GM18907 (cell line): ENCODE data around the gene CRYGA.
"Not testable (repeated sequence)": the region's sequence is repeated elsewhere in the genome, so short reads cannot be mapped to it uniquely, and the experiment has no call there.

ENCODE experiments used
- ATAC-seq: cut with Tn5 transposase; IDR thresholded peaks from one replicate; pipeline ENCODE4 v1.9.1; 2021; ENCODE audit warnings: mild to moderate bottlenecking, moderate library complexity; ENCODE audit not compliant: unreplicated experiment

CRYGA gene

GRCh38 chr2:208127090-208127489 is 36.3 kb downstream of the CRYGA start:
- ATAC-seq: no peak

DNA sequence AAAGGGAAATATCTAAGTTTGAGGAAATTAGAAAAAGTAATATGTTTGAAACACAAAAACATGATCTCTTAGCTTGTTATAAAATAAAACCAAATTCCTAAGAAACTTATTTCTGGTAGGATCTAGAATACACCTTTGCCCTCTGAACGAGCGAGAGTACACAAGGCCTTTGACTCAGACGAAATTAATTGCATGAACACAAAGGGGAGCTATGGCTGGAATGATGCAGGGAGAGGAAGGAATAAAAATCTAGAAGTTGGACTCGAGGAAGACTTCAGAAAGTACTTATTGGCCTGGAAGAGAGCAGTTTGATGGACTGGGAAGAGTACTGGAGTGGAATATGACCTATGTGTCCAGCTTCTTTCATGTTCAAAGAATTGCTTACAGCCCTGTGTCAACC is 38.1 kb downstream of the CRYGA start:
- no peak for ATAC-seq

DNA sequence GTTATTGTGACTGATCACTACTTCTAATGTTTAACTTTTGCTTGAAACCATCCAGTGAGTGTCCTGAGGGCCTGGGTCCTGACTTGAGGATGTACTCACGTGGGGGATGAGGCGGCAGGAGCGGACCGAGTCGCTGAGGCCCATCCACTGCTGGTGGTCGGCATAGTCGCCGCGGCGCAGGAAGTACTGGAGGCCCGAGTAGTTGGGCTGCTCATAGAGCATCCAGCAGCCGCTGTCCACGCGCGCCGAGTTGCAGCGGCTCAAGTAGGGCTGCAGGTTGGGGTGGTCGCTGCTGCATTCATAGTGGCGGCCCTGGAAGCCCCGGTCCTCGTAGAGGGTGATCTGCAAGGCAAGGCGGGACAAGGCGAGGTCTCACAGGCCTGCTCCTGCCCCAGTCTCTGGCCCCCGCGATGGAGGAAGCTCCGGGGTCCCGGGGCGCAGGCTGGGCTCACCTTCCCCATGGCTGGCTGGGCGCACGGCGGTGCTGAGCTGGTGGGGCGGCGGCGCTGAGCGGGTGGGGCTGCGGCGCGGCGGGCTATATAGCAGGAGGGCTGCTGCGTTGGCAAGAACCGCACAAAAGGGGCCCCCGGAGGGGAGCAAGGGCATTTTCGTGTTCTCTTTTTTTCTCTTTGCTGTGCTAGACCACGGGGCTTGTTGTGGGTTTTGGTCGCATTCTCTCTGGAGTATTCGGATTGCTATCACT is 39.2 kb downstream of the CRYGA start, which contains the start of gene CRYGD:
CRYGD (minus strand) TSS at position 512 of the 703 bp plus-strand sequence; CDS start at position 461, 51 bp downstream.
- ATAC-seq: not testable (repeated sequence)

- ATAC-seq: no peak
Measured at GRCh38 chr2:208122248-208122647, 41.1 kb downstream of the CRYGA start.

GRCh38 chr2:208118918-208119317 is 44.5 kb downstream of the CRYGA start:
- no peak for ATAC-seq

- ATAC-seq: not testable (repeated sequence)
Measured at GRCh38 chr2:208117390-208117789, 46.0 kb downstream of the CRYGA start.

DNA sequence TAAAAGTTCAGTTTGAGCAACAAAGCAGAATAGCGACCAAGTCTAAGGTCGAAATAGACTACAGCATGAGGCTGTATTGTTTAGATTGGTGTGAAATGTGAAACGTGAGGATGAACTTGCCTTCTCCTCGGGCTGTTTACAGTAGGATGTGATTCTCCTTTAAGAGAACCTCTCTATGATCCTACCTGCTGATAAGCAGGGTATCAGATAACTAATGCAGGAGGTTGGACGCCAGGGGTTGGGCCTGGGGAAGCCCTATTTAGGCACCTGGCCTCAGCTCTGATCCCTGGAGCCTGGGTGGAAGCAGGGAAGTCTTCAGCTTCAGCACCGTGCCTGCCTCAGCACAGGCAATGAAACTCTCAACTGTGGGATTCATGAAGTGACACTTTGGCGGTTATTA is 50.4 kb downstream of the CRYGA start:
- no peak for ATAC-seq

DNA sequence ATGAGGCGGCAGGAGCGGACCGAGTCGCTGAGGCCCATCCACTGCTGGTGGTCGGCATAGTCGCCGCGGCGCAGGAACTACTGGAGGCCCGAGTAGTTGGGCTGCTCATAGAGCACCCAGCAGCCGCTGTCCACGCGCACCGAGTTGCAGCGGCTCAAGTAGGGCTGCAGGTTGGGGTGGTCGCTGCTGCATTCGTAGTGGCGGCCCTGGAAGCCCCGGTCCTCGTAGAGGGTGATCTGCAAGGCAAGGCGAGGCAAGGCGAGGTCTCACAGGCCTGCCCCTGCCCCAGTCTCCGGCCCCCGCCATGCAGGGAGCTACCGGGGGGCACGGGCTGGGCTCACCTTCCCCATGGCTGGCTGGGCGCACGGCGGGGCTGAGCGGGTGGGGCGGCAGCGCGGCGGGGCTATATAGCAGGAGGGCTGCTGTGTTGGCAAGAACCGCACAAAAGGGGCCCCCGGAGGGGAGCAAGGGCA is 51.1 kb downstream of the CRYGA start:
- not testable (repeated sequence) for ATAC-seq
